CMK (cell line): ENCODE results near the gene CPED1.
"Not testable (repeated sequence)": the region's sequence is repeated elsewhere in the genome, so short reads cannot be mapped to it uniquely, and the experiment has no call there.

Experiments
- DNase-seq: peaks from one replicate; pipeline ENCODE4 v3.0.0-alpha.2; 2010; ENCODE audit warnings: low read depth

The CPED1 gene

DNA sequence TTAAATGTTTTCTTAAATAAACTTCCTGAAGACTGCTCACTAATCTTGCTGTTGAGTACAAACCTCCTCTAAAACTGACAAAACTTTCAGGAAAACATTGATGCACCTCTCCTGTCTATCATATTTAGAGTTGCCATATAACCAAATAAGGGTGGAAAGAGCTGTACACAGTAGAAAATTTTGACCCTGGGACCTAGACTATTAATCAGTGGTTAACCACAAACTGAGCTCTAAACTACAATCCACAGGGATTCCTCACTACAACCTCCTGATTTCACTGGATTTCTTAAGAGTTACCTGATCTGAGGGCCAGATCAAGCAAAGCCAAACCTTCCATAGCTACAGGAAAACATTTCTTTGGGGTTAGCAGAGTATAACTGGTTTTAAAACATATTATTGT, 300.4 kb downstream of the CPED1 start:
- no peak for DNase-seq

DNA sequence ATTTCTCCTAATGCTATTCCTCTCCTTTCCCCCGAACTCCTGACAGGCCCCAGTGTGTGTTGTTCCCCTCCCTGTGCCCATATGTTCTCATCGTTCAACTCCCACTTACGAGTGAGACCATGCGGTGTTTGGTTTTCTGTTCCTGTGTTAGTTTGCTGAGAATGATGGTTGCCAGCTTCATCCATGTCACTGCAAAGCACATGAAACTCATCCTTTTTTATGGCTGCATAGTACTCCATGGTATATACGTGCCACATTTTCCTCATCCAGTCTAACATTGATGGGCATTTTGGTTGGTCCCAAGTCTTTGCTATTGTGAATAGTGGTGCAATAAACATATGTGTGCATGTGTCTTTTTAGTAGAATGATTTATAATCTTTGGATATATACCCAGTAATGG, 301.4 kb downstream of the CPED1 start:
- not testable (repeated sequence) for DNase-seq

- no peak for DNase-seq
These were observed 306.0 kb downstream of the CPED1 start for GRCh38 chr7:121294448-121294992.

GRCh38 chr7:121297843-121298242, 309.3 kb downstream of the CPED1 start:
- DNase-seq, result no peak

DNA sequence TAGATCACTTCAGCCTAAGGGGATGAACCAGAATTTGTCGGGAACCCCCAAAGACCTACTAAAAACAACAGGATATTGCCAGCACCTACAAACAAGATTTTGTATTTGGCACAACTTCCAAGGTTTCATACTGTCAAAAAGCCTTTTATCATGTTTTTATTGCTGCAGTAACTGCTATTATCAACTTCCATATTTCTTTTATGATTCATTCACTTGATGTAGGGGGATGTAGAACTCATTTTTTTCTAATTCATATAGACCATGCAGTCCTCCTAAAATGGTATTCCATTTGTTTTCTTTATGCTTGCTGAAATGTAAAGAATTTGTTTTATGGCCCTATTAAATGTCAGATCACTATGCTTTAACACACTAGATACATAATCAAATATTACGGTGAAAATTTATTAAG, 310.3 kb downstream of the CPED1 start:
- no peak for DNase-seq

DNA sequence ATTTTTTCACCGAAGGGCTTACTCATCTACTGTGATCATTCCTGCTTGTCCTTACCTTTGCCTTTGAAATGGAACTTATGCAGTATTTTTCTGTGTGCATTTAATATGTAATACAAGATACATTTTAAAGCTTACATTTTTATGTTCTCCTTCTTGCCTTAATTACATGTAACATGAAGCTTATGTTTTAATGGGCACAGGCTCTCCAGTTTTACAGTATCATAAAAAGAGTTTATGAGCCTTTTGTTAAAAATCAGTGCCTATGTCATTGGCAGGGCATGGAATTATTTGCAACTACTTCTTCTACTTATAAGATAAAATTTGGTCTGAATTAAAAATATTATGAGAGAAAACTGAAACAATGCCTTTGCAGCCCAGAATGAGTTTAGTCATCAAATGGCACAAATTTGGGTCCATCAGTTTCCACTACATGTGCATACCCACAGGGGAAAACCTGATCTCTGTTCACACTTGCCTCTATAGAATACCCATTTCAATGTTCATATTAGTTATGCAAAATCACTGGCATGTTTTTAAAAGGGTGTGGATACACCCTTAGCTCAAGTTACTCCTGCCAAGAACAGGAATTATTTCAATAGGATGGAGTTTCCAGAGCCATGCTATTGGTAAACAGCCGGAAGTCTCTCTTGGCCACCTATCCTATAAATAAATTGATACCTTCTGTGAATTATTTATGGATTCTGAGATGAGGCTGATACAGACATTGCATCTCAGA, 312.3 kb downstream of the CPED1 start:
- DNase-seq, result no peak

DNA sequence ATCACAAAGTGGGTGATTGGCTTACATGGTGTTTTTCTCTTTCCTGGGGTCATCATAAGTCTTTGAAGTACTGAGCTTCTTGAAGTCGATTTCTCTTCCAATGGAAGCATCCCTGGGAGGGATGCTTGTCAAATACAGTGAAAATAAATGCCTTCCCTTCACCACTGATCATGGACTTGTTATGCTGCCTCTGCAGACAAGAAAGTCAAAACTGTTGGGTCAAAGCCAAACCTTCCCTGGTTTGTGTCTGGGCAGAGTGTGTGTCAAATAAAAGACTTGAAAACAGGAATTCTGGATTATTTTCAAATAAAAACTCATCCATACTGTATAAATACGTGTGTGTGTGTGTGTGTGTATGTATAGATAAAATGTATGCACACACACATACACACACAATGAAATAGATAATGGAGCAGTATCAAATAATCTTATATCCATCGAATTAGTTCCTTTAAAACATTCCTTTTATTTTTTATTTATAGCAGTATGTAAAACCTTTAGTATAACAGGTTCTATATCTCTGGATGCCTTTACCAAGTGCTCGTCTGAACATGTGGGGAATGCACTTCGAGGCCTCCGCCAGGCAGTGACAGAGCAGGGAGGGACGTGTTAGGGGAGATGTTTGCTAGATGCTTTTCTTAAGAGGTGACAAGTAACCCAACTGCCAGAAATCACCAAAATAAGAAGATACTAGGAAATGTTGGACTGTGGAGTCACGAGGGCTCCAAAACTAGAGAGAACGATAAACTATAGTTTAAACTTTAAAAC, 313.1 kb downstream of the CPED1 start:
- no peak for DNase-seq

GRCh38 chr7:121302214-121302745, 313.8 kb downstream of the CPED1 start:
- no peak for DNase-seq

DNA sequence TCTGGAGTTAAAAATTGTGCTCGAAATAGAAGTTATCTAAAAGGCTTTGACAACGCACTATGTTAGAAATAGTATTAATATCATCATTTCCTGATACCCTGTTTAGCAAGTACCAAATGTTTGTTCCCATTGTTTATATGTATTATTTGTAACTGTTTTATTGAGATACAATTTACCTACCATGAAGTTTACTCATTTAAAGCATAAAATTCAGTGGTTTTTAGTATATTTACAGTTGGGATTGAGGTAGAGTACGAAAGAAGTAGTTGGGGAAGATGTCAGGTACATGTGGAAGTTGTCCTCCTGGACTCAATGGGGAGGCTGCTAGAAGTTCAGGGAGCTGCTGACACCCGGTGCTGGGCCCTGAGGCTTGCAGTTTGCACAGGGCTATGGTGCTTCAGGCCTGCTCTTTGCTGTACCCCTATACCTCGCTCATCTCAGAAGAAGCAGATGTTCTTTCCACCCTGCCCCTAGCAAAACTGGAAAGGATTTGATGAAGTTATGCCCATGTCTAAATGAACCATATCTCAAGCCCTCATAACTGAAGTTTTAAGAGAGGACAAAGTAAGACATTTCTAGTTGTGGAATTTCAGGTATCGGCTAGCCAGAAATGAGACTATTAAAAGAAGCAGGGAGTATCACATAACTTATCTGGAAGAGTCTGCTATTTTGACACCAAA, 315.1 kb downstream of the CPED1 start:
- DNase-seq, result no peak

GRCh38 chr7:121304102-121304658, 315.7 kb downstream of the CPED1 start:
- no peak for DNase-seq

- DNase-seq, result no peak
These were observed 316.6 kb downstream of the CPED1 start for GRCh38 chr7:121305109-121305508.

- no peak for DNase-seq
These were observed 318.1 kb downstream of the CPED1 start for GRCh38 chr7:121306565-121306964.

- no peak for DNase-seq
These were observed 318.6 kb downstream of the CPED1 start for GRCh38 chr7:121307021-121307574.

DNA sequence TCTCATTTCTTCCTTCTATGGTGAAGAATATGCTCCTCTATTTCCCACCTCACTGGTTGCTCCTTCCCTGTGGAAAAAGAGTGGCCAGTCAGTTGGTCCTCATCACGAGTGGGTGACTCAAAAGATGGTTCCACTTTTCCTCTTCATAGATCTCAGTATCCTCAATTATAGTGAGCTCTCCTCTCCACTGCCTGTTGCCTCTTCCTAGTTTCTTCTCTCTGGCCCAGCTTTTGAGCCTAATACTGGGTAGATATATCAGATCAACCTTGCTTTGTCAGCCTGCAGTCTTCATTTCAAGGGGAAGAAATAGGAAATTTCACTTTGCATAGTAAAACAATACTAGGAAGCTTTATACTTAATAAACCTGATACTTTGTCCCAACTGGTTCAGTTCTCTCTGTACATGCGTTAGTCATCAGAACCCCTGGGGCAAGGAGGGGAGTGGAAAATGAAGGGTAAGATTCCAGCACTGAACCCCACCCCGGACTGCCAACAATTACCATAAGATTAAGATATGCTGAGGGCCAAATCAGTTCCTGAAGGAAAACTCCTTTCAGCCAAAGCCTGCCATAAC, 324.8 kb downstream of the CPED1 start:
- no peak for DNase-seq

DNA sequence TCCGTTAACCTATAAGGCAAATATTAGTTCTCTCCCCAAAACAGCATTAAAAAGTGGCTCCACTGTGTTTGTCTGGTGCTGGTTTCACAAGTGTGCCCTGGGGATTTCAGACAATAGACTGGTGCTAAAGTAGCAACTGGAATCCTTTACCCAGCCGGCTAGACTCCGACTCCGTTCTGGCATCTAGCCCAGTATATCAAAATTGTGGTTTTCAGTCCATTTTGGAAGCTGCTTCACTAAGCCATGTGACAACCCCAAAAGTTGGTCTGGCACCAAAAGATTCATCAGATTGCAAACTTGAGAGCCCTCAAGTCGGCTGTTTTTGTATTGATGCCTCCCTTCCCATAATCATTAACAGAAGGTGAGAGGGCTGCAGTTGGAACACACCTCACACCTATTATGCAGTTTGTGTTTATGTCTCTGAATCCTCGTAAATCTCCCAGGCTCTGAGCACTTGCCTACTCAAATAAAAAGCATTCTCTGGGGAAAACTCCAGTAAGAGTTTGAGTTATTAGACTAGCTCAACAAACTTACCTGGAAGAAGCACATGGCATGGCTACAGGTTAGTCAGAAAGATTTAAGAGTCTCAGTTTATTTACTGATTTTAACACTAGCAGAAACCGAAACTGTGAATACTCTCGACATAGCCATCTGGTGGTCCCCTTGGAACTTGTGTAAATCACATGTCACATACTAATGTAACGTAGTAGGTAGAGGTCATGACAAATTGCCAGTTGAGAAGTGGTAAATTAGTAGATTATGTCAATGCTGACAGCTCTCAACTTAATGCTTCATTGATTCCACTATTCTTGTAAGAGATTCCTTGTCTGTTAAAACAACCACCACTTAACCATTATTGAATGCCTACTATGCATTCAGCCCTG, 325.5 kb downstream of the CPED1 start:
- no peak for DNase-seq

DNA sequence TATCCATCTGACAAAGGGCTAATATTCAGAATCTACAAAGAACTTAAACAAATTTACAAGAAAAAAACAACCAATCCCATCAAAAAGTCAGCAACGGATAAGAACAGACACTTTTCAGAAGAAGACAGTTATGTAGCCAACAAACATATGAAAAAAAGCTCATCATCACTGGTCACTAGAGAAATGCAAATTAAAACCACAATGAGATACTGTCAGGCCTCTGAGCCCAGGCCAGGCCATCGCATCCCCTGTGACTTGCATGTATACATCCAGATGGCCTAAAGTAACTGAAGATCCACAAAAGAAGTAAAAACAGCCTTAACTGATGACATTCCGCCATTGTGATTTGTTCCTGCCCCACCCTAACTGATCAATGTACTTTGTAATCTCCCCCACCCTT, 326.7 kb downstream of the CPED1 start:
- not testable (repeated sequence) for DNase-seq

- no peak for DNase-seq
These were observed 333.9 kb downstream of the CPED1 start for GRCh38 chr7:121322460-121322859.

DNA sequence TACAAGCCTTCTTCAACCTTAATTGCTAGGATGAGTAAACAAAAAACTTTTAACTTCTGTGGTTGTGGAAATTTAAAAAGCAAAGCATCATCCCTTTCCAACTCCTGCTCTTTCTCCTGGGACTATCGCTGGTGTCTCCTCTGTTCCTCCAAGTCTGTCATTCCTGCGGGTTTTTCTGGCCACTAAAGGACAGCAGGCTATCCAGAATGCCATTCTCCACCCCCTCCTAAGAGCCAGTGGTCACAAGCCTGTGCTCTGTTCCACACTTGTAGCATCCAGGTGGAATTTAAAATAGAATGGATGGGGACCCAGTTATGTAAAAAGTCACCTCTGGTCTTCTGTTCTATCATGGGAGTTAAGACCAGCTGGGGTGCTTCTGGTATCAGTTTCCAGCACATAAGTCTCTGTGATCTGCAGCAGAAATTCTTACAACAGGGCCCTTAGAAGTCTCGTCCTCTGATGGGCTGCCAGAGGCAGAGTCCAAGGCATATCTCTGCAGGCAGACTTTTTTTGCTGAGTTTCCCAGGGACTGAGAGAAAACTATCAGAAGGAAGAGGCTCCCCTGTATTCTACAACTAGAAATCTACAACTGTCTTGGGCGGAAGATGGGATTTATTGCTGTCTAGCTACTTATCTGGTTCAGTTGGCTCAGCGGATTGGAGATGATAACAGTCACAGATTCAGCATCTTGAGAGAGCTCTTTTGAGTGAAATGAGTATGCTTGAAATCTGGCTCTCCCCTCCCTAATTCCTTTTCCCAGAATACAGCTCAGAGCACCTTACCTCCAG, 335.2 kb downstream of the CPED1 start:
- no peak for DNase-seq

DNA sequence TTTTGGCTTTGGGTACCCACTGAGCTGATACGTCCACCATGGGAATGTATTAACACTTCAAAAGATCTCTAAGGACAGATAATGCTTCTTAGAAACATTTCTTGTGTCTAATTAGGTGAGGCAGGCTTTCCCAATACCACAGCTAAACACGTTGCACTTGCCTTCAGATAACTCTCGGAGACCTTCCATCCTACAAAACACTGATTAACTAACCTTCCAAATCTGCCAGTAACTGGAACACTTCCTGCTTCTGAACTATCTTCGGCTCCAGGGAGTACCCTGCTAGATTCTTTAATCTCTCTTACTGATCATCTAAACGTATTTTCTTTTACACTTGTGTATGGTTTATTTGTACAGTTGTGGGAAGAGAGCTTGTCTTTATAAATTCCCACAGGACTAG, 339.2 kb downstream of the CPED1 start:
- no peak for DNase-seq
